GM18526 (cell line): ENCODE data around the gene TNKS1BP1.

Source experiments
- POLR2A ChIP-seq: IDR thresholded peaks from 3 replicates; pipeline ENCODE4 v1.6.1; 2011; ENCODE audit not compliant: insufficient read length; ENCODE audit errors: extremely low read depth

Gene TNKS1BP1

GRCh38 chr11:57273448-57274058, 51.2 kb downstream of the TNKS1BP1 start:
- no peak for TF ChIP-seq POLR2A

- no peak for TF ChIP-seq POLR2A
Measured at GRCh38 chr11:57269571-57270021, 55.2 kb downstream of the TNKS1BP1 start.

GRCh38 chr11:57266157-57266556, 58.6 kb downstream of the TNKS1BP1 start:
- no peak for TF ChIP-seq POLR2A

- no peak for TF ChIP-seq POLR2A
Measured at GRCh38 chr11:57263351-57263750, 61.4 kb downstream of the TNKS1BP1 start.

- TF ChIP-seq POLR2A: no peak
Measured at GRCh38 chr11:57262157-57262556, 62.6 kb downstream of the TNKS1BP1 start.

- no peak for TF ChIP-seq POLR2A
Measured at GRCh38 chr11:57260937-57261783, 63.6 kb downstream of the TNKS1BP1 start.

- TF ChIP-seq POLR2A: no peak
Measured at GRCh38 chr11:57256119-57256518, 68.6 kb downstream of the TNKS1BP1 start.

- no peak for TF ChIP-seq POLR2A
Measured at GRCh38 chr11:57255618-57256017, 69.1 kb downstream of the TNKS1BP1 start.

GRCh38 chr11:57254631-57255030, 70.1 kb downstream of the TNKS1BP1 start:
- no peak for TF ChIP-seq POLR2A

GRCh38 chr11:57251491-57252104, 73.2 kb downstream of the TNKS1BP1 start:
- TF ChIP-seq POLR2A: no peak

GRCh38 chr11:57251037-57251436, 73.7 kb downstream of the TNKS1BP1 start:
- no peak for TF ChIP-seq POLR2A
